Psoas muscle (tissue), 8 donors: ENCODE measurements around the gene SEC24A. TPM values are rescaled to one million over a fixed set of nuclear protein-coding genes. Genes with fewer than 3 reads are reported as not detected.

Experiments used
- ATAC-seq, 4 donors: fragments of 200-7000 bp; cut with Tn5 transposase; one replicate each; pipeline ENCODE4 v1.9.1; 2020; ENCODE audit warnings: moderate library complexity in 3 of 4, mild to moderate bottlenecking in 2 of 4
- DNase-seq, 2 donors: peaks; one replicate each; pipeline ENCODE4 v3.0.0-alpha.2; 2020
- H3K27ac ChIP-seq: fragments of 200-600 bp; one replicate; pipeline ENCODE4 v1.8.0; 2022
- H3K27me3 ChIP-seq, 3 donors: fragments of 200-600 bp in 1 of 3; one replicate each; pipeline versions ENCODE4 v1.6.1 to v1.8.0; 2013 to 2022; ENCODE audit warnings: low read length in 2 of 3, mild to moderate bottlenecking in 2 of 3, moderate library complexity in 1 of 3; ENCODE audit not compliant: insufficient read depth in 3 of 3
- H3K36me3 ChIP-seq, 2 donors: fragments of 200-600 bp in 1 of 2; one replicate each; pipeline versions ENCODE4 v1.6.1 to v1.8.0; 2013 to 2022; ENCODE audit warnings: low read depth in 1 of 2, mild to moderate bottlenecking in 1 of 2, moderate library complexity in 1 of 2; ENCODE audit not compliant: insufficient read depth in 1 of 2
- H3K4me1 ChIP-seq: fragments of 200-600 bp; one replicate; pipeline ENCODE4 v1.8.0; 2022
- H3K4me3 ChIP-seq: fragments of 200-600 bp; one replicate; pipeline ENCODE4 v1.8.0; 2022; ENCODE audit warnings: mild to moderate bottlenecking
- H3K9me3 ChIP-seq: fragments of 200-600 bp; one replicate; pipeline ENCODE4 v1.8.0; 2022
- CTCF ChIP-seq: fragments of 200-600 bp; IDR thresholded peaks from one replicate; pipeline ENCODE4 v1.8.0; 2022; ENCODE audit warnings: antibody characterized with exemption
- WGBS, 3 donors: extraction: QIAGEN DNeasy Blood & Tissue Kit; methylation state at CpG; one replicate each; pipeline versions ENCODE4 v1.1.6 to v1.1.7; 2013; 5-methylcytosine and 5-hydroxymethylcytosine counted together
- intact Hi-C, 2 donors: fragments of 100-400 bp; cut with DNase I; formaldehyde crosslinking; loops; one replicate each; pipeline versions ENCODE4 v1.11.0 to v1.14.2; 2022
- polyA plus RNA-seq, 3 donors: library from polyadenylated mRNA; stranded (reverse); fragments of 200-250 nt; gene quantifications; one replicate each; pipeline ENCODE4 v1.2.3, GENCODE V29; 2013
- total RNA-seq, 4 donors: library from RNA; stranded (reverse); fragmentation: NEBNext Ultra II Directional in 2 of 4; extraction: Animal tissue kit (Norgen Biotek cat#: 25700) in 2 of 4; gene quantifications; one replicate each; pipeline versions ENCODE4 v1.2.1 to v1.2.4, GENCODE V29; 2021 to 2023
- donor health status: healthy with polysubstance abuse.
- donor health status: DM: no; HTN: no; CAD: no; lungs with moderate emphysema.
- donor health status: Bipolar disorder and iron deficiency.
- donor health status: healthy.
- donor health status: DM: yes; HTN: yes; CAD: no.
- donor health status: DM: no; HTN: no; CAD: no.
- donor health status: DM: no; HTN: no; CAD: no.
- donor health status: DM: yes; HTN: yes; CAD: no.

The SEC24A gene
- total and polyA plus RNA-seq, 7 donors, result 5.7 to 25.2 (median 16.9) TPM

- 88 to 94% (median 92%) methylated on average over 1 of the region's 1 CpG for WGBS, 3 donors
- intact Hi-C loops, result no loop called here
- no peaks in the 10 kb centered on the region for H3K27me3 ChIP-seq
- H3K4me1 ChIP-seq, result peaks cover 47% of the 10 kb centered on the region
- peaks cover 9 to 73% of the 10 kb centered on the region in 2 donors for H3K36me3 ChIP-seq
- ATAC-seq (no peak), DNase-seq (no peak)
- no peak overlapping the region for H3K4me3 ChIP-seq
- peak overlapping the region; percentile 26 for H3K27ac ChIP-seq
- TF ChIP-seq CTCF, result no peak
- H3K9me3 ChIP-seq, result no peaks in the 10 kb centered on the region
These were observed 43.7 kb upstream of the SEC24A start for GRCh38 chr5:134604908-134605307.

- Histone ChIP-seq H3K27me3 (no peaks in the 10 kb centered on the region), H3K4me3 (no peak overlapping the region), H3K27ac (no peak overlapping the region), H3K36me3 (peaks cover 9 to 91% of the 10 kb centered on the region in 2 donors), H3K9me3 (no peaks in the 10 kb centered on the region), H3K4me1 (peaks cover 42% of the 10 kb centered on the region)
- intact Hi-C loops, result no loop called here
- 81 to 84% (median 81%) methylated on average over 5 of the region's 5 CpGs for WGBS, 3 donors
- DNase-seq (no peak), ATAC-seq (no peak)
- TF ChIP-seq CTCF, result no peak
These were observed 41.9 kb upstream of the SEC24A start for GRCh38 chr5:134606726-134607125.

- ATAC-seq (no peak), DNase-seq (no peak)
- intact Hi-C loops, result no loop called here
- Histone ChIP-seq H3K9me3 (no peaks in the 10 kb centered on the region), H3K27ac (peak overlapping the region; percentile 74), H3K4me1 (peaks cover 24% of the 10 kb centered on the region), H3K36me3 (peaks cover 7 to 97% of the 10 kb centered on the region in 2 donors), H3K27me3 (no peaks in the 10 kb centered on the region), H3K4me3 (no peak overlapping the region)
- 77 to 80% (median 80%) methylated on average over 3 of the region's 3 CpGs for WGBS, 3 donors
- TF ChIP-seq CTCF, result no peak
These were observed 40.0 kb upstream of the SEC24A start for GRCh38 chr5:134608555-134608954.

- H3K9me3 ChIP-seq, result no peaks in the 10 kb centered on the region
- 33 to 48% (median 42%) methylated on average over 3 of the region's 3 CpGs for WGBS, 3 donors
- DNase-seq (no peak), ATAC-seq (peak; percentile 67 to 80 (median 70))
- H3K27ac ChIP-seq, result peak overlapping the region; percentile 74
- H3K4me1 ChIP-seq, result peaks cover 23% of the 10 kb centered on the region
- H3K27me3 ChIP-seq, result no peaks in the 10 kb centered on the region
- H3K36me3 ChIP-seq, result peaks cover 5 to 97% of the 10 kb centered on the region in 2 donors
- H3K4me3 ChIP-seq, result no peak overlapping the region
- intact Hi-C loops, result no loop called here
- TF ChIP-seq CTCF, result no peak
These were observed 39.2 kb upstream of the SEC24A start for GRCh38 chr5:134609232-134609851.

- Histone ChIP-seq H3K36me3 (peaks cover 4 to 94% of the 10 kb centered on the region in 2 donors), H3K27ac (peak overlapping the region; percentile 74)
These were observed 37.9 kb upstream of the SEC24A start for GRCh38 chr5:134610725-134611124.

More at GRCh38 chr5:134610725-134611124, 37.9 kb upstream of the SEC24A start:
- peak in 2 of 4 donors; percentile 23 to 25 for ATAC-seq
- no peaks in the 10 kb centered on the region for H3K27me3 ChIP-seq
- no peaks in the 10 kb centered on the region for H3K9me3 ChIP-seq
- H3K4me3 ChIP-seq, result no peak overlapping the region
- no peak for DNase-seq
- intact Hi-C loops, result no loop called here
- peaks cover 23% of the 10 kb centered on the region for H3K4me1 ChIP-seq
- no peak for TF ChIP-seq CTCF
